Breast epithelium (tissue), 3 donors: ENCODE measurements around the gene EIF4E3.

Source experiments
- POLR2AphosphoS5 ChIP-seq, 3 donors: sonication (generic); formaldehyde crosslinking; IDR thresholded peaks; one replicate each; pipeline ENCODE4 v1.6.1; 2017; ENCODE audit warnings: antibody characterized with exemption in 3 of 3
- TF ChIP-seq, protein P1 (sequence below), 3 donors: fragments of 450-650 bp; IDR thresholded peaks; one replicate each; pipeline ENCODE4 v1.5.1; 2016 to 2017; ENCODE audit warnings: antibody characterized with exemption in 3 of 3, mild to moderate bottlenecking in 3 of 3, moderate library complexity in 3 of 3

DNA sequence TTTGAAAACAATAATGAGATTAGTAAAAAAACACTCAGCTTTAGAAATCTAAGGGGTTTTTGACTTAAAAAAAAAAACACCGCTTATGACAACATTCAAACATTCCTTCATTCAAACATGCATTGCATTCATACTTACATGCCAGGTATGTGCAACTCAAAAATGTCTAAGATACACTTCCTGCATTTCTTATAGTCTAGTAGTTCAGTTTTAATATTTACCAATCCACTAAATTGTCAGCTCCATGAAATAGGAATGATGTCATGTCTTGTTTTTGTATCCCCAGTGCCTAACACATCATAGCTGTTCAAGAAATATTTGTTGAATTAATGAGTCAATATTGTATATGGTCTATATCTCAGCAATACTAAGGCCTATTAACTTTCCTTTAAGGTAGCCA is 51.7 kb downstream of the EIF4E3 start:
- TF ChIP-seq, protein P1, sequence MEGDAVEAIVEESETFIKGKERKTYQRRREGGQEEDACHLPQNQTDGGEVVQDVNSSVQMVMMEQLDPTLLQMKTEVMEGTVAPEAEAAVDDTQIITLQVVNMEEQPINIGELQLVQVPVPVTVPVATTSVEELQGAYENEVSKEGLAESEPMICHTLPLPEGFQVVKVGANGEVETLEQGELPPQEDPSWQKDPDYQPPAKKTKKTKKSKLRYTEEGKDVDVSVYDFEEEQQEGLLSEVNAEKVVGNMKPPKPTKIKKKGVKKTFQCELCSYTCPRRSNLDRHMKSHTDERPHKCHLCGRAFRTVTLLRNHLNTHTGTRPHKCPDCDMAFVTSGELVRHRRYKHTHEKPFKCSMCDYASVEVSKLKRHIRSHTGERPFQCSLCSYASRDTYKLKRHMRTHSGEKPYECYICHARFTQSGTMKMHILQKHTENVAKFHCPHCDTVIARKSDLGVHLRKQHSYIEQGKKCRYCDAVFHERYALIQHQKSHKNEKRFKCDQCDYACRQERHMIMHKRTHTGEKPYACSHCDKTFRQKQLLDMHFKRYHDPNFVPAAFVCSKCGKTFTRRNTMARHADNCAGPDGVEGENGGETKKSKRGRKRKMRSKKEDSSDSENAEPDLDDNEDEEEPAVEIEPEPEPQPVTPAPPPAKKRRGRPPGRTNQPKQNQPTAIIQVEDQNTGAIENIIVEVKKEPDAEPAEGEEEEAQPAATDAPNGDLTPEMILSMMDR (IDR thresholded peaks at IDR 0.05), result no peak
- TF ChIP-seq POLR2AphosphoS5 (IDR thresholded peaks at IDR 0.05), result no peak
